ENCODE results near the gene OLFM1. TPM values are rescaled to one million over a fixed set of nuclear protein-coding genes. Genes with fewer than 3 reads are reported as not detected.

OLFM1 gene
- total RNA-seq = not detected in 2 replicates

DNA sequence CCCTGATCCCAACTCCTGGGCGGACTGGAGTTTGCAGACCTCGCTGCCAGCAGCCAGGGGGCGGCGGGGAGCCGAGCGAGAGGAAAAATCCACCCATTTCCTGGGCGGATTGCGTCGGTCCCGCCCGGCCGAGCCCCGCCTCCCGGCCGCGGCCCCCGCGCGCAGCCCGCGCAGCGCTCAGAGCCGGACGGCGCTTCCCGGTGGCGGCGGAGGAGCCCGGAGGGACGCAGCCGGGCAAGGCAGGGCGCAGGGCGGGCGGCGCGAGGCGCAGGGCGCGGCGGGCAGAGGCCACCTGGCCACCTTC lies at the start of gene OLFM1:
Gene OLFM1, plus strand, starts transcription at position 180 of the 304 bp plus-strand sequence. CDS start 322 bp downstream, outside the sequence.

Other genes with a start within 250 kb of the OLFM1 start
- gene FCN2, start 206.9 kb upstream of the OLFM1 start, total RNA-seq = not detected in 2 replicates
- not detected in 2 replicates for gene FCN1, start 169.8 kb upstream of the OLFM1 start, total RNA-seq